Left renal pelvis (tissue), 4 donors: ENCODE results near the gene CSNK1G3. TPM values are rescaled to one million over a fixed set of nuclear protein-coding genes. Genes with fewer than 3 reads are reported as not detected.

ENCODE experiments used
- DNase-seq, 4 donors: peaks; one replicate each; pipeline ENCODE4 v3.0.0-alpha.2; 2013; ENCODE audit warnings: low read depth in 4 of 4, low spot score in 3 of 4
- polyA plus RNA-seq, 4 donors: library from polyadenylated mRNA; unstranded; fragments of 120-200 nt; gene quantifications; one replicate each; pipeline ENCODE4 v1.2.1, GENCODE V29; 2013; ENCODE audit not compliant: insufficient read length in 4 of 4

Gene CSNK1G3
- polyA plus RNA-seq, 4 donors: 38.0 to 54.8 (median 45.5) TPM

- peak; percentile 29 to 39 (median 36) for DNase-seq
These were observed 859 bp downstream of the CSNK1G3 start for GRCh38 chr5:123512611-123513461.

DNA sequence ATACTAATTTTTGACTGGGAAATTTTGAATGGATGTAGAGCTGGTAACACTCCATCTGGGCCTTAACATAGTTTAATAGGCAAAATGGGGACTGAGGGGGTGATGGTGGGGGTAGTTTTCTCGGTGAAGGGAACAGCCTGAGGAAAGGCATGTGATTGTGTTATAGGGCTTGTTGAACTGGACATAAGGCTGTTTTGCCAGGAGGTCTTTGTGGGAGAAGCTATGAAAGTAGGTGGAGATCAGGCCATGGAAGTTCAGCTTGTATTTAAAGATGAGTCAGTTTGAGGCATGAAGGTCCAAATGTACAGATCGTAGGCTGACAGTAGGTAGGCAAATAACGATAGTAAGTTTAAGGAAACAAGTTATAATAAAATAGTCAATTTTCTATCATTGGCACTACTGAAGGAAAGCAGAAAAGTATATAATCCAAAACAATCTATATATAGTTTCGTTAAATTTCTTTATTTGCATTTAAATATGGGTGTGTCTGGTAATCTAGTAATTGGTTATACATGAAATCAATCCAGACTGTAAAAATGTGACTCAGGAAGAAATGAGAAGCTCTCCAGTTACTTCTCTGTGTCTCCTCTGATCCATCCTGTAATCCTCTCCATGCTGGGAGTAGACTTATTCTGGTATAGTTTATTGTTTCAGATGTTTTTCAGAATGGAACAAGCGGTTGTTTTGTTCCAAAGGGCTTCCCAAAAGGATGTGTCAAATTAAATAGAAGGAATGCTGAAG is 2.8 kb downstream of the CSNK1G3 start:
- DNase-seq: no peak

DNA sequence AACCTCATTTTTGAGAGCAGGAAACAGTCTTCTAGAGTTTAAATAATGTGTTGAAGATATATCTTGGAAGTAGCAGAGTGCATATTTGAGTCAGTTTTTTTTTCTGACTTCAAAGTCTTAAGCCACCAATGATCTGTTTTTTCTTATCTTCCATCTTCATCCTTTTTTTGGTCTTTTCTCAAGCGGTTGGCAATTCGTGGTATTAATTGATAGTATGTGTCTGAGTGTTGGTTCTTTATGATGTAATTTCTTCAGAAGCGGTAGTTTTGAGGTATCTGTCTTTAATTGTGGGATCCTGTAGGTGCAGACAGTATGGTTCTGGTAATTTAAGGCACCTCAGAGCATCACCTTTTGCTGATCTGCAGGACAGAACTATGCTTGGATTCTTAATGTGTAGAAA is 3.9 kb downstream of the CSNK1G3 start:
- DNase-seq: no peak

DNA sequence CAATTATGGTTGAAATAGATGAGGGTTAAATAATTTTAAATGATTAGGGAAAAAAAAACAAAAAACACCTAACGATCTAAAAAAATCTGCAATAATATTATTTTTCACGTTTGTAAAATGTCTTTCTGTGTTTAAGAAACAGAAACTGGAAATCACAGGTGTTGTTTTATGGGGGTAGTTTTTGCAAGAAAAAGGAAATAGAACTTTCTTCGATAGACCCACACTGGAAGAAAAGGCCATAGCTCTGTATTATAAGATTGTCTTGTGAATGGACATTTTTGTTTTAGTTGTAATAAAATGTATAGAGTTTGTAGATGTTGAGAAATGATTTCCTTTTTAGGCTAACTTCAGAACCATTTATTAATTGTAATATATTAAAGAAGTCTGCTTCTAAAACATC is 5.5 kb downstream of the CSNK1G3 start:
- DNase-seq: no peak

- no peak for DNase-seq
These were observed 6.1 kb downstream of the CSNK1G3 start for GRCh38 chr5:123518111-123518510.

DNA sequence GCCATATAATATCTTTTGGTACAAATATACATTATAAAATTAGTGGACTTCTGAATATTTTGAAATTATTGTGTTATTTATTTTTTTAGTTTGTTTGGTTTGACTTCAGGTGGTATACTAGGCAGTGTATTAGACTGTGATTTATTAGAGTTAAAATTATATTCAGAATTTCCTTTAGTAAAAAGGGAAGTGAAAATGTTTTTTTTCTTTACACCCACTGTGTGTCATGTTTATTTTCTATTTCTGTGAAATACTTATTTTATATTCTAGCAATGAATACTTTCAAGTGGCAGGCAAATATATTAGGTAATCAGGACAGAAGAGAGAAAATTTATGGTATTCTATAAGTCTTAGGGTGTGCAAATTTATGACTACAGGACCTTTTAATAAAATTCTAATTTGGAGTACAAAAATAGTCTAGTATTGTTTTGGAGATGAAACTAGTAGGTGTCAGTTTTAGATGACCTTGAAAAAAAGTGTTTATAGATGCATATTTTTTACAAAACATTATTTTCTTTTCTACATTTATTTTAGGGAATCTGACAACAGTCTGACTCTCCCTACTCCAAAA is 8.8 kb downstream of the CSNK1G3 start:
- DNase-seq: no peak

- no peak for DNase-seq
These were observed 12.2 kb downstream of the CSNK1G3 start for GRCh38 chr5:123524146-123524545.

DNA sequence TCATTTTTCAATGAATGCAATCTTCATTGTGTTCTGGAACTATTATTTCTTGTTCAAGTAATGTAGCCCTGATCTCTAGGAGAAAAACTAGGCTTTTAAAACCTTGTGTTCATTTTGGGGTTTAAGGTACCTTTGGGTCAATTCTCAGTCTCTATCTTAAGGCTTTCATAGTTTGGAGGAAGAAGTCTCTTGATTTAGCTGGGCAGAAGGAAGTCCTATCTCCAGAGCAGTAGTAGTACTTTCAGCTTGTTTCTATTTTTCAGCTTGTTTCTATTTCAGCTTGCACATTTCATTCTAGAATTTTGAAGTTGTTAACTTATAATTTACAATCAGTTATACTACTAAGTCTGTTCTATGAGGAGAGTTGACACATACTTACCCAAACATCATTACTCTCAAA is 15.2 kb downstream of the CSNK1G3 start:
- DNase-seq: no peak

DNA sequence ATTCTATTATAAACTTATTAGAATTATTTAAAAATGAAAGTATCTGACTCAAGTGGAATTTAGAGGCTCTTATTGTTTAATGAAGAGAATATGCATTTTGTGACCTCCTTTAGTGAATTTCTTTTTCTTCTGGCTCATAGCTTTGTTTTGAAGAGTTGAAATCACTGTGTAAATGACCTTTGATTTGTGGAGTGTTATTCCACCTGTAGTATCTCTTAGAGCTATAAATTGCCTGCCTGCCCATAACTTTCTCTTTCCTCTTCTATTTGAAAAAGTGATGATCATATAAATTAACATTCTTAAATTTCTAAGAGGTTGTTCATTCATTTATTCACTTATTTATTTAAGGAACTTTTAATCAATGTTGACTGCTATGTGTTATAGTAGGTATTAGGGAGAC is 16.1 kb downstream of the CSNK1G3 start:
- no peak for DNase-seq

GRCh38 chr5:123528878-123529277 is 16.9 kb downstream of the CSNK1G3 start:
- no peak for DNase-seq

DNA sequence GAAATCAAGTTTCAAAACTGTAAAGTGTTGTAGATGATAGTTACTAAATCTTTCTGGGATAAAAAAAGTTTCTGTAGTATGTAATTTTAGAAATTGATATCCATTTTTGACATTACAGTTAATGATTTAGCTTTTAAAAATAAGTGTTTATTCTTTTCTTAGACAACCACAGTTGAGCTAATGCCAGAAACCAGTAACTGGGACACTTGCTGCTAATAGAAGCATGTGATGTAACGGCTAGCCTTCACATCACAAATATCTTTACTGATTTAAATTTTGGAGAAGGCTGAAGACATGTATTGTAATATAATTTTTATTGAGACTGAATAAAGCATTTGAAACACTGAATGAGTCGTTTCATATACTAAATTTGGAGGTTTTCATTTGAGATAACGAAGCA is 18.8 kb downstream of the CSNK1G3 start:
- no peak for DNase-seq

- DNase-seq: no peak
These were observed 23.7 kb downstream of the CSNK1G3 start for GRCh38 chr5:123535648-123536047.

DNA sequence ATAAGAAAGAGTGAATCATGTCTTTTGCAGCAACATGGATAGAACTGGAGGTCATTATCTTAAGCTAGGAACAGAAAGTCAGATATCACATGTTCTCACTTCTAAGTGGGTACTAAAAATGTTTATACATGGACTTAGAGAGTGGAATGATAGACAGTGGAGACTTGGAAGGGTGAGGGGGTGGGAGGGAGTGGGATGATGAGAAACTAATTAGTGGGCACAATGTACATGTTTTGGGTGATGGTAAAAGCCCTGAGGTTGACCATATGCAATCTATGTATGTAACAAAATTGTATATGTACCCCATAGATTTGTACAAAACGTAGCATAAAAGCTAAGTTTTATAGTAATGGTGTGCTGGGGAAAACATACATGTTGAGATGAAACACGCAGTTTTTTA is 25.3 kb downstream of the CSNK1G3 start:
- DNase-seq: no peak

DNA sequence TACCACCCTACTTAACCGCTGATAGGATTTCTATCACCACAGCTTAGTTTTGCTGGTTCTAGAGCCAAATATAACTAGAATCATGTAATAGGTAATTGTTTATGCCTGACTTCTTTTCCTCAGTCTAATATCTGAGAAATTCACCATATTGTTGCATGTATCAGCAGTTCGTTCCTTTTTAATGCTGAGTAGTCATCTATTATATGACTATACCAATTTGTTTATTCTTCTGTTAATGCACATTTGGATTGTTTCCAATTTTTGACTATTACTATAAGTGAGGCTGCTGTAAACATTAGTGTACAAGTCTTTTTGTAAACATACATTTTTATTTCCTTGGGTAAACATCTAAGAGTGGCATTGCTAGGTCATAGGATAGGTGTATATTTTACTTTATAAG is 25.9 kb downstream of the CSNK1G3 start:
- DNase-seq: no peak

GRCh38 chr5:123538670-123539459 is 26.9 kb downstream of the CSNK1G3 start:
- DNase-seq: no peak

GRCh38 chr5:123540534-123540933 is 28.6 kb downstream of the CSNK1G3 start:
- DNase-seq: no peak

GRCh38 chr5:123543438-123543837 is 31.5 kb downstream of the CSNK1G3 start:
- no peak for DNase-seq

DNA sequence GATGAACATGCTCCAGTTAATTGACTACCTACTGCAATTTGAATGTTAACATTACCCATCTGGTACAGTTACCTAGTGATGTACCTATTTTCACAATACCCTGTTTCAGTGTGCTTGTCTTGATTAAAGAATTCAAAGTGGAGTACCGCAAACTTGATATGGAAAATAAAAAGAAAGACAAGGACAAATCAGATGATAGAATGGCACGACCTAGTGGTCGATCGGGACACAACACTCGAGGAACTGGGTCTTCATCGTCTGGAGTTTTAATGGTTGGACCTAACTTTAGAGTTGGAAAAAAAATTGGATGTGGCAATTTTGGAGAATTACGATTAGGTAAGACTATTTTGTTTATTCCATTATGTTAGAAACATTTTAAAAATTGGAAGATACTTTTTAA is 33.5 kb downstream of the CSNK1G3 start:
- no peak for DNase-seq

DNA sequence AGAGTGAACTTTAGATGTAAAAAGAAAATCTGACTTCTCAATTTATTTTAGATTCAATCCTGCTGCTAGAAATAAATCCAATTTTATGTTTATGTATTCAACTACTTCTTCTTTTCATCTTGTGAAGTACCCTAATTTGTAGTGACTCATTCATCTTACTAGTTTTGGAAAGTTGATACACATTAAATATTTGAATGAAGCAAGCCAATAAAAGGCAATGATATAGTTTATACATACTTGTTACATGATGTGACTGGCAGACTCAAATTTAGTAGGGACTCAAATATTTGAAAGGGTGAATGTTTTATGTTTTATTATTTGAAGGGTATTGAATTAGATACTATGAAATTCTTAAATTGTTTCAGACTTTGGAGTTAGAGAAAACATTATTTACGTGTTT is 34.7 kb downstream of the CSNK1G3 start:
- DNase-seq: no peak

- no peak for DNase-seq
These were observed 37.4 kb downstream of the CSNK1G3 start for GRCh38 chr5:123549256-123549904.
